Choroid plexus epithelial cell (primary cell): ENCODE measurements around the gene RUNX1.
A peak's percentile ranks its signal among the peaks of the same experiment; 100 is the strongest.

Experiments used
- DNase-seq: peaks from one replicate; pipeline ENCODE4 v3.0.0-alpha.2; 2010; ENCODE audit warnings: low read depth
- H3K4me3 ChIP-seq: 2 replicates; pipeline ENCODE4 v1.5.1; 2011; ENCODE audit warnings: low read depth, mild to moderate bottlenecking, control low read depth, low read length, moderate library complexity
- TF ChIP-seq, protein P1 (sequence below): conservative IDR thresholded peaks from 2 replicates; pipeline ENCODE4 v1.5.1; 2011; ENCODE audit warnings: low read depth, mild to moderate bottlenecking, control low read depth, inconsistent platforms, low read length, moderate library complexity

The RUNX1 gene

DNA sequence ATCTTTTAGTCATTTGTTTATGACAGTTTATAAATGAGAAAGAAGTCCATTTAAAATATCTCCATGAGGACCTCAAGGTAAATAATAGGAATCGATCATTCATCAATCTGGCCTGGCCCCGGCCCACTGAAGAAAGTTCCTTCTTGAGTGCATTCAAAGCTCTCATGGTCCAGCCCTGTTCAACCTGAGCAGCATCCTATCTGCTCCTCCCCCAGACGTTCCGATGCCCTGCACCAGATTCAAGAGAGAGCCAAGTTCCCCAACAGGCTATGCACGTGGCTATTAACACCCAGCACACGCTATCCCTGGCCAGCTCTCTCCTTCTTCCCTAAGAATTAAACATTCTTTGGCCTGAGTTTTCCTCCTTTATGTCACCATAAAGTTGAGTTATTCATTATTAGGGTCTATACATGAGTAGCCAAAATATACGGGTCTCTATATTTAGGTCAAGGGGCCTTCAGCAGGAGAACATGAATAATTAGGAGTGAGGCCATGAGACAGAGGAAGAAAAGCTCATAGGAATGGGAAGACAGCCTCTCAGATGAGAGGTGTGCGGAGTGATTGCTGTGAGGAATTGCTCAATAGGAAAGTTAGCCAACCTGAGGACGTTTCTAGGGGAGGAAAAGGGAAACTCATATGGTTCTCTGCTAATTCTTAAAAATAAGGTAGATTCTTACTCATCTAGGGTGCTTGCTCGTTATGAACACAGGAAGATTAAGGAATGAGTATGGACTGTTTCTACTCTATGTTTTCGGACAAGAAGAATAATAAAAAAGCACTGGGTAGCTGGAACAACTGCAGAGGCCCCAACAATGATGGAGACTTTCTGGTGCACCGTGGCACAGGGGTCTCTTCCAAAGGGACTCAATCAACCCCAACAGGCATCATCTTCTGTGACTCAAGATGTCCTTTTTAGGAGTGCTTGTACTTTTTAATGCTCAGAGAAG, 23.6 kb downstream of the RUNX1 start:
- peak; percentile 30 for DNase-seq
- no peak overlapping the region for H3K4me3 ChIP-seq

DNA sequence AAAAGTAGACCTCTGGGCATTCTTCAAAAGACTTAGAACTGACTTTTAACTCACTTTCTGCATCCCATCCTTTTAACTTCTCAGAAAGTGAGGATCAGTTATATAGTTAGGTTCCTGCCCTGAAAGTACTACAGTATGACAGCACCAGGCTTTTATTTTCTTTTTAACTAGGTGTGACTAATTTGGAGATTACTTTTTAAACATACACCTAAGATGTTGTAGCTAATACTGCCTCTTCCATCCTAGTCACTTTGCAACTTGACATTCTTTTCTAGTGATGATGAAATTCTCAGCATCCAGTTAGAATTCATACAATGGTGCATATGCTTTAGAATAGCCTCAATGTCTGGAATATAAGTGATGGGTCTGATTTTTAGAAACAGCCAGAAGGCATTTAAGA, 24.6 kb downstream of the RUNX1 start:
- TF ChIP-seq, protein P1, sequence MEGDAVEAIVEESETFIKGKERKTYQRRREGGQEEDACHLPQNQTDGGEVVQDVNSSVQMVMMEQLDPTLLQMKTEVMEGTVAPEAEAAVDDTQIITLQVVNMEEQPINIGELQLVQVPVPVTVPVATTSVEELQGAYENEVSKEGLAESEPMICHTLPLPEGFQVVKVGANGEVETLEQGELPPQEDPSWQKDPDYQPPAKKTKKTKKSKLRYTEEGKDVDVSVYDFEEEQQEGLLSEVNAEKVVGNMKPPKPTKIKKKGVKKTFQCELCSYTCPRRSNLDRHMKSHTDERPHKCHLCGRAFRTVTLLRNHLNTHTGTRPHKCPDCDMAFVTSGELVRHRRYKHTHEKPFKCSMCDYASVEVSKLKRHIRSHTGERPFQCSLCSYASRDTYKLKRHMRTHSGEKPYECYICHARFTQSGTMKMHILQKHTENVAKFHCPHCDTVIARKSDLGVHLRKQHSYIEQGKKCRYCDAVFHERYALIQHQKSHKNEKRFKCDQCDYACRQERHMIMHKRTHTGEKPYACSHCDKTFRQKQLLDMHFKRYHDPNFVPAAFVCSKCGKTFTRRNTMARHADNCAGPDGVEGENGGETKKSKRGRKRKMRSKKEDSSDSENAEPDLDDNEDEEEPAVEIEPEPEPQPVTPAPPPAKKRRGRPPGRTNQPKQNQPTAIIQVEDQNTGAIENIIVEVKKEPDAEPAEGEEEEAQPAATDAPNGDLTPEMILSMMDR, result no peak
- DNase-seq, result no peak
- no peak overlapping the region for H3K4me3 ChIP-seq

More for the DNA sequence above, 23.6 kb downstream of the RUNX1 start:
- TF ChIP-seq, protein P1, result no peak

DNA sequence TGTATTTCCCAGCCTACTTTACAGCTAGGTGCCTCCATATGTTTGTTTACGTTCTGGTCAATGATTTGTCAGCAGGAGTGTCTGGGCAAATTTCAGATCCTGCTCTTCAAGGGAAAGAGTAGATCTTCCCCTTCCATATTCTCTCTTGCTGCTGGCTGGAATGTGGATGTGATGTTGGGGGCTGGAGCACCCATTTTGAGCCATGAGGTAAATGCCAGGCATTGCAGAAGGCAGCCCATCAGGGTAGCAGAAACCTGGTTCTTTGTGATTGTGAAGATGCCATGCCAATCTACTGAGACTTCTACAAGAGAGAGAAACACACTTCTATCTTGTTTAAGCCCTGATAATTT, 25.1 kb downstream of the RUNX1 start:
- H3K4me3 ChIP-seq, result no peak overlapping the region
- no peak for DNase-seq
- TF ChIP-seq, protein P1, result no peak

DNA sequence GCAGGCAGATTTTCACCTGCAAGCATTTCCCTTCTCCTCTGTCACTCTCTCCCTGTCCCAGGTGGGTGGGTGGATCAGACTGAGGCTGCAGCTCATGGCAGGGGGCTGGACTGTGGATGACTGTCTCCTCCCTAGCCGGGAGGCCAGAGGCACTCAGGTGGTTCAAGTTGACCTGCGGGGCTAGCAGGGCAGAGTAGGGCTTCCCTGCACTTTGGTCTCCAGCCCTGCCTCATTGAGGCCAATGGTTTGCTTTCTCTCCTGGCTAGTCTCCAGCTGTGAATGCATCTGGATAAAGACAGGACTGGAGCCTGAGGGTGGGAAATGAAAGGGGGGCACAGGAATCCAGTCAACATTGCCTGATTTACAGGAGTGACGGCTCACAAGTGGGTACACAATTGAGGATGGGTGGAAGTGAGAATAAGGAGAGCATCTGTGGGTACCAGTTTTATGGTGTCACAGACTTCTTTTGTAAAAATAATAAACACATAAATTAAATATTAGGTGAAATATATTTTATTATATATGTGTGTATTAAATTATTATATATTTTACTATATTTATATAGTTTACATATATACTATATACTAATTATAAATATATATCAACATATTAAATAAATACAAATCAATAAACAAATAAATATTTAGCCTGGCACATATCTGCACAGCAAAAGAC, 25.6 kb downstream of the RUNX1 start:
- TF ChIP-seq, protein P1, result no peak
- no peak for DNase-seq
- no peak overlapping the region for H3K4me3 ChIP-seq

DNA sequence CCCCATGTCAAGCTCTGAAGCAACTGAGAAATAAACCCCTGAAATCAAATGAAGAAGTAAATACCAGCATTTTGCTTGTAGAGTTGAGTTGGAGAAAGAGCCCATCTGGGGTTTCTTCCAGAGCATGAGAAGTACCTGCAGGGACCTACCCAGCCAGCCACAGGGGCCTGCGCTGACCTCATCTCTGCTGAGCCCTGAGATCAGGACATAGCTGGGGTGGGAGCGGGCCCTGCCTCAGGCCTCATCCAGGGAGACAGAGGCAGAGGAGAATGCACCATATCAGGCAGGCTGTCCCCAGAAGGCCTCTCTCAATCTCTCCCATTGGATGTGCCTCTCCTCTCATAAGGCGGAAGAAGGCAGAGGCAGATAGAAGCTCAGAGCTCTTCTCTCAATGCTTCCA, 27.6 kb downstream of the RUNX1 start:
- DNase-seq, result no peak
- TF ChIP-seq, protein P1, result no peak
- no peak overlapping the region for H3K4me3 ChIP-seq

DNA sequence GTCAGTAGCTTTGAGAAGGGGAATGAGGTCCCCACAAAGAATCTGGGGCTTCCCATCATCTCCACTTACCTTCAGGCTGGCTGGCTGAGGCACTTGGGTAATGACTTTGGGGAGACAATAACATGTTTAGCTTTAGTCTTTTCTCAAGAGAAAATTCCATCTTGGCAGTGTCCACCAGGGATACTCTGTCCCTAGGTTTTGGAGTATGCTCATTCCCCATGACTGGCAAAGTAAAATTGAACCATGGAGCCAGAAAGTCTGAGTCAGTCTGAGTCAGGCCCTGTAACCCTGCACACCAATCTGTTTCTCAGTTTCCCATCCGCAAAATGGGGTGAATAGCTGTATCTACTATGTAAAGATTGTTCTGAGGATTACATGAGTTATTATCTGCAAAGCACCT, 28.2 kb downstream of the RUNX1 start:
- DNase-seq, result no peak
- no peak overlapping the region for H3K4me3 ChIP-seq
- TF ChIP-seq, protein P1, result no peak
